ENCODE data around the gene FEZF1. TPM values are rescaled to one million over a fixed set of nuclear protein-coding genes. Genes with fewer than 3 reads are reported as not detected.

Gene FEZF1
- polyA plus RNA-seq (2012; ENCODE audit: low read depth, missing spikeins): not detected

DNA sequence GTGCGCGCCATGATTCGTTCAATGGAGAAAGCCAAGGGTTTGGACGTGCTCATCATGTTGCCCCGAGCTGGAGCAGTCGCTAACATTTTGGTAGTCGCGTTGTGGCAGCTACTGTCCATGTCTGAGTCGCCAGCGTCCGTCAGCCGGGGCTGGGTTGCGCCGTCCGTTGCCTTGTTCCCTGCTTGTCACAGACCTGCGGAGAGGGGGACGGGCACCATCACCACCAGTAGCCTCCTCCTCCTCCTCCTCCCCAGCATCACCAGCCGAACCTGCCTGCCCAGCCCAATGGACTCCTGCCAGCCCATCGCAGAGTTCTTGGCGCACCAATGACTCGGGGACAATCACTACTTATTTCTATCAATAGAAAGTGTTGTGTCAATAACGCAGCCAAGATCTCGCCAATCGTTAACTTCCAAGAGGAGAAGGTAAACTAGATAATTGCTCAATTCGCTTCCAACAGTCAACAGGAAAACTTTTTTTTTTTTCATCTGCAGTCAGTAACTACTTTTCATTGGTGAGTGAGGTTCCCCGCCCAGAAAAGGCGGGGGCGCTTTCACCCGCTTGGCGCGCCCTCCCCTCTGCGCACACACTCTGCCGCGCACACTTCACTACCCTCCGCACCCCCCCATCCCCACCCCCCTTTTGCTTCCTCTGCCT lies at the start of gene FEZF1:
Gene FEZF1 (minus strand): TSS at position 432 of the 657 bp plus-strand sequence. CDS start 313 bp downstream, at position 119.
- TF ChIP-seq POU2F2 (IDR thresholded peaks at IDR 0.05; ENCODE audit: low read depth, low read length): no peak
- no peak for TF ChIP-seq POLR2AphosphoS5 (IDR thresholded peaks at IDR 0.05; ENCODE audit: low read depth, low read length)
- no peak for DNase-seq (ENCODE audit: insufficient read length, low spot score)
- FAIRE-seq: no peak

DNA sequence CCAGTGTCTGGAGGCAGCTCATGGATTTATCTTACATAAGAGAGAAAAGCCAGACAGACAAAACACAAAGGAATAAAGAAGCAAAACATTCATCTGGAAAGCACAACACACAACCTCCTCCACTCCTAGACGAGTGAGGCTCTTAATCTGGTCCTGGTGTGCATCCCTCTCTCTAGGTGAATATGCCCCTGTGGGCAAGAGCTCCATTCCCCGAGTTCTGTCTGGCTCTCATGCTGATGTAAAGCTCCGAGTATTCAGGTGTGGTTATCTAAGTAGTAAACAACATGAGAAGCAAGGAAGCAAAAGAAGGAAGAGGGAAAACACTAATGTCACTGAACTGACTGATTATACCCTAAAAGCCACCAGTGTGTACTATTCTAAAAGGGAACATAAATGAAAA lies 47.9 kb upstream of the FEZF1 start:
- FAIRE-seq (no peak), DNase-seq (ENCODE audit: insufficient read length, low spot score) (no peak)
- no peak for TF ChIP-seq TAF1 (IDR thresholded peaks at IDR 0.05; ENCODE audit: low read depth, low read length)
- no peak for TF ChIP-seq POLR2AphosphoS5 (IDR thresholded peaks at IDR 0.05; ENCODE audit: low read depth, low read length)
- TF ChIP-seq POU2F2 (IDR thresholded peaks at IDR 0.05; ENCODE audit: low read depth, low read length): no peak
- TF ChIP-seq SPI1 (IDR thresholded peaks at IDR 0.05; ENCODE audit: low read depth, low read length): no peak
- TF ChIP-seq POLR2A (IDR thresholded peaks at IDR 0.05; ENCODE audit: low read depth, low read length): no peak
- no peak for TF ChIP-seq PAX5 (IDR thresholded peaks at IDR 0.05; ENCODE audit: insufficient read depth, low read length, severe bottlenecking)

- DNase-seq (ENCODE audit: insufficient read length, low spot score) (no peak), FAIRE-seq (no peak)
- TF ChIP-seq SPI1 (IDR thresholded peaks at IDR 0.05; ENCODE audit: low read depth, low read length): no peak
- no peak for TF ChIP-seq POLR2A (IDR thresholded peaks at IDR 0.05; ENCODE audit: low read depth, low read length)
- TF ChIP-seq TAF1 (IDR thresholded peaks at IDR 0.05; ENCODE audit: low read depth, low read length): no peak
- no peak for TF ChIP-seq POLR2AphosphoS5 (IDR thresholded peaks at IDR 0.05; ENCODE audit: low read depth, low read length)
- TF ChIP-seq POU2F2 (IDR thresholded peaks at IDR 0.05; ENCODE audit: low read depth, low read length): no peak
- TF ChIP-seq PAX5 (IDR thresholded peaks at IDR 0.05; ENCODE audit: insufficient read depth, low read length, severe bottlenecking): no peak
Measured at GRCh38 chr7:122350701-122351100, 46.2 kb upstream of the FEZF1 start.

DNA sequence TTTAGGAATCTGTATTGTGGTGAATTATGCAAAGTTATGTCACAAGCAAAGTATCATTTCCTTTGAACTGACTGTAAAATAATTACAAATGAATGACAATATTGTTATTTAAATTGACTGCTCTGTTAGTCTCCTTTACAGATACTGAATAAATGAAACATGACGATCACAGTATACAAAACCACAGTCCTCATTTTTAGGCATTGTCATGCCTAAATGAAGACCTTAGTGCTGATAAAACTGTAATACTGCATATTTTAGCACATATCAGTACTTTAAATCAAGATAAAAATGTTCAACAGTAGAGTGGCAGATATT lies 39.7 kb upstream of the FEZF1 start:
- TF ChIP-seq PAX5 (IDR thresholded peaks at IDR 0.05; ENCODE audit: insufficient read depth, low read length, severe bottlenecking): no peak
- no peak for TF ChIP-seq TAF1 (IDR thresholded peaks at IDR 0.05; ENCODE audit: low read depth, low read length)
- no peak for TF ChIP-seq POLR2A (IDR thresholded peaks at IDR 0.05; ENCODE audit: low read depth, low read length)
- TF ChIP-seq POU2F2 (IDR thresholded peaks at IDR 0.05; ENCODE audit: low read depth, low read length): no peak
- no peak for TF ChIP-seq SPI1 (IDR thresholded peaks at IDR 0.05; ENCODE audit: low read depth, low read length)
- no peak for TF ChIP-seq POLR2AphosphoS5 (IDR thresholded peaks at IDR 0.05; ENCODE audit: low read depth, low read length)

DNA sequence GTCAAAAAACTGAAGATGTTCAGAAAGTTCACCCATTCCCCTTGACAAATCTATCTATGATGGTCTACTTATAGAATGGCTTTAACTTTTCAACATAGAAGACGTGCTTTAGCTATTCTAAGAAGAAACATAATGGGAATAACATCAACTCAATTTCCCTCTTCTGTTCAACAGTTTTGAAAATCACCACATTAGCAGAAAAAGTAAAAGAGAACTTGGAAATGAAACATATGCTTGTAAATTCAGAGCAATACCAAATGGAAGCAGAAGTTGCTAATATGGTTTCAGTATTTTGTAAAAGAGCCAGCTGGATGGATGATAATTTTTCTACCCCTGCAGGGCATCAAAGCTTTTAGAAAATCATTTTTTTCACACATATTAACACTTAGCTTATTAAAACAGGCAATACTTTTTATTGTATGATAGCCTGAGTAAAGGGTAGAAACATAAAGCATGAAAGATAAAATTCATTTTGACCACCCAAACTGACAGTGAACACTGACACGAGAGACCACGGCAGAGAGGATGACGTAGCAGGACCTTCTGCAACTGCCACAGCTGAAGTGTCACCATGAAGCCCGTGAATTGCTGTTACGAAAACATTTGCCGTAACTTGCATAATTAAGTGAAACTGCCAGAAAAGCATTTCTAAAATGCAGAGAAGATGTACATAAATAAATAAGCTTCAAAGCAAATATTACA lies 39.2 kb upstream of the FEZF1 start:
- TF ChIP-seq POU2F2 (IDR thresholded peaks at IDR 0.05; ENCODE audit: low read depth, low read length): no peak
- TF ChIP-seq TAF1 (IDR thresholded peaks at IDR 0.05; ENCODE audit: low read depth, low read length): no peak
- no peak for TF ChIP-seq POLR2A (IDR thresholded peaks at IDR 0.05; ENCODE audit: low read depth, low read length)
- no peak for TF ChIP-seq SPI1 (IDR thresholded peaks at IDR 0.05; ENCODE audit: low read depth, low read length)
- no peak for TF ChIP-seq POLR2AphosphoS5 (IDR thresholded peaks at IDR 0.05; ENCODE audit: low read depth, low read length)
- TF ChIP-seq PAX5 (IDR thresholded peaks at IDR 0.05; ENCODE audit: insufficient read depth, low read length, severe bottlenecking): no peak
- DNase-seq (ENCODE audit: insufficient read length, low spot score) (no peak), FAIRE-seq (no peak)

More for the DNA sequence above, 39.7 kb upstream of the FEZF1 start:
- no peak for DNase-seq (ENCODE audit: insufficient read length, low spot score)
- no peak for FAIRE-seq

DNA sequence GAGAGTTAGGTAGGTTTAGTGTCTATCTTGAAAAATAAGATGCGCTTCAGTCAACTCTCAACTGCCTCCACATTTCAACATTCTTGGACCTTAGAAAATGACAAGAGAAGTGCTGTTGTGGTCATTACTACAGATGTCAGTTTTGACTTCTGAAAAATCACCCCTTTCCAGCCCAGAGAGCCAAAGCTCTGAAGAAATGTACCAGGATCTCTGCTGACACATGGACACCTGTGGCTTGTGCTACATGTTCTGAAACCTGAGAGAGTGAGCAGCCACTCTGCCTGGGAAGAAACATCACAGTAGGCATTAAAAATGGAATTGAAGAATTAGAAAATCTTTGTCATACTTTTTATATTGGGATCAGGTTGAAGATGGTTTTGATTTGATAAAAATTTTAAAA lies 35.9 kb upstream of the FEZF1 start:
- DNase-seq (ENCODE audit: insufficient read length, low spot score) (no peak), FAIRE-seq (no peak)
- TF ChIP-seq PAX5 (IDR thresholded peaks at IDR 0.05; ENCODE audit: insufficient read depth, low read length, severe bottlenecking) (no peak), POU2F2 (IDR thresholded peaks at IDR 0.05; ENCODE audit: low read depth, low read length) (no peak), TAF1 (IDR thresholded peaks at IDR 0.05; ENCODE audit: low read depth, low read length) (no peak), POLR2A (IDR thresholded peaks at IDR 0.05; ENCODE audit: low read depth, low read length) (no peak), SPI1 (IDR thresholded peaks at IDR 0.05; ENCODE audit: low read depth, low read length) (no peak), POLR2AphosphoS5 (IDR thresholded peaks at IDR 0.05; ENCODE audit: low read depth, low read length) (no peak)

- FAIRE-seq (no peak), DNase-seq (ENCODE audit: insufficient read length, low spot score) (no peak)
- TF ChIP-seq SPI1 (IDR thresholded peaks at IDR 0.05; ENCODE audit: low read depth, low read length) (no peak), POU2F2 (IDR thresholded peaks at IDR 0.05; ENCODE audit: low read depth, low read length) (no peak), PAX5 (IDR thresholded peaks at IDR 0.05; ENCODE audit: insufficient read depth, low read length, severe bottlenecking) (no peak), TAF1 (IDR thresholded peaks at IDR 0.05; ENCODE audit: low read depth, low read length) (no peak), POLR2A (IDR thresholded peaks at IDR 0.05; ENCODE audit: low read depth, low read length) (no peak), POLR2AphosphoS5 (IDR thresholded peaks at IDR 0.05; ENCODE audit: low read depth, low read length) (no peak)
Measured at GRCh38 chr7:122339145-122339904, 34.8 kb upstream of the FEZF1 start.

GRCh38 chr7:122337011-122337410 lies 32.5 kb upstream of the FEZF1 start:
- no peak for FAIRE-seq
- TF ChIP-seq POLR2A (IDR thresholded peaks at IDR 0.05; ENCODE audit: low read depth, low read length) (no peak), POU2F2 (IDR thresholded peaks at IDR 0.05; ENCODE audit: low read depth, low read length) (no peak), TAF1 (IDR thresholded peaks at IDR 0.05; ENCODE audit: low read depth, low read length) (no peak), SPI1 (IDR thresholded peaks at IDR 0.05; ENCODE audit: low read depth, low read length) (no peak), POLR2AphosphoS5 (IDR thresholded peaks at IDR 0.05; ENCODE audit: low read depth, low read length) (no peak), PAX5 (IDR thresholded peaks at IDR 0.05; ENCODE audit: insufficient read depth, low read length, severe bottlenecking) (no peak)
- no peak for DNase-seq (ENCODE audit: insufficient read length, low spot score)

DNA sequence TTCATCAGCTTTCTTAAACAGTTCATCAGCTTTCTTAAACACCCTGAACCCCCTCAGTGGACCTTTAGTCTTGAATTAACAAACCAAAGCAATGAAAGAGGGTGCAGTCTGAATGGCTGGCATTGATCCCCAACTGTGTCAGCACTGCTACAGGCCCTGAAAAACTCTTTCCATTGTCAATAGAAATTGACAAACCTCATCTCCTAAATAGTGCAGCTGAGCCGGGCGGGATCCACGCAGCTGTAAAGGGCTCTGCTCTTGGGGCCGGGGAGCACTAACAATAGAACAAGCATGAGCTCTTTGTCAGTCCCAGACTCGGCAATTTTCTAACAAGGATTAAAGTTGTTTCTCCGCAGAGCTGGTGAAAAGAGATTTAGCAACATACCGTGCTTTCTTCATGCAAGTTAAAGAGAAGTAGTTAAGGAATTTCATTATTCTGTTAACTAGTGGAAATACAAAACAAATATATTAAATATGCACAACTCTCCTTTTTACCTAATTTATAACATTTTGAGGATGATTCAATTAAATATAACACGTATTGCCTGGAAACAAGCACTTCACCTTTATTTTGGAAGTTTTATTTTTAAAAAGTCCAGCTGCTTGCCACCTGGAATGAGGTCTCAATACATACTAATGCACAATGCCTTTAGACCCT lies 24.7 kb upstream of the FEZF1 start:
- DNase-seq (ENCODE audit: insufficient read length, low spot score): no peak
- TF ChIP-seq SPI1 (IDR thresholded peaks at IDR 0.05; ENCODE audit: low read depth, low read length) (no peak), PAX5 (IDR thresholded peaks at IDR 0.05; ENCODE audit: insufficient read depth, low read length, severe bottlenecking) (no peak)
- no peak for FAIRE-seq
